ENCODE measurements around the gene CDC42.

DNA sequence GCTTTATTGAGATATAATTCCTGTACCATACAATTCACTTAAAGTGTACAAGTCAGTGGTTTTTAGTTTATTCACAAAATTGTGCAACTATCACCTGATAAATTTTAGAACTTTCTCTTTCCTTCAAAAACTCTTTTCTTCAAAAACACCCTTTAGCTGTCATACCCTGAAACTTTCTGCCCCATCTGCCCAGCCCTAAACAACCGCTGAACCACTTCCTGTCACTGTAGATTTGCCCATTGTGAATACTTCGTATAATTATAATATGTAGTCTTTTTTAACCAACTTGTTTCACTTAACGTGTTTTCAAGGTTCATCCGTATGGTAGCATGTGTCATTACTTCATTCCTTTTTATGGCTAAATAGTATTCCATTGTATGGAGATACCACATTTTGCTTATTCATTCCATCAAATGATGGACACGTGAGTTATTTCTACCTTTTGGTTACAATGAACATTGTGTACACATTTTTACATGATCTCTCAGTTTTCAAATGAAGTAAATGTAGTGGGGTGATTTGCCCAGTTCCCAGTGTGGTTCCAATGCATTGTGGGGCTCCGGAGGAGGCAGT, 52.4 kb downstream of the CDC42 start:
- TF ChIP-seq CTCF (IDR thresholded peaks at IDR 0.05; ENCODE audit: insufficient read depth, low read depth, low read length) (no peak), EZH2 (IDR thresholded peaks at IDR 0.05; ENCODE audit: insufficient read depth, low read length) (no peak)

Measured in astrocyte (in vitro differentiated cells and primary cell).